Esophagus squamous epithelium (tissue), 4 donors: ENCODE results near the gene KLHL35. TPM values are rescaled to one million over a fixed set of nuclear protein-coding genes. Genes with fewer than 3 reads are reported as not detected.

Experiments used
- small RNA-seq, 4 donors: library from RNA; depleted of rRNA; stranded (forward); fragments of <200 nt; gene quantifications; one replicate each; pipeline ENCODE3, GENCODE V24; 2016
- total RNA-seq, 4 donors: library from RNA; depleted of rRNA; stranded (reverse); fragments of >200 nt; gene quantifications; one replicate each; pipeline ENCODE4 v1.1.0, GENCODE V29; 2016

The KLHL35 gene
- total RNA-seq, 4 donors from 2014 or later: 0.62 to 0.95 (median 0.91) TPM; not detected in 1

Small RNAs within 50 kb of the gene (small RNA-seq; reads per million reads assigned to genes)
- 0 reads per million in 4 donors for gene SNORD15A
- gene SNORD15B: 96.8 to 137 (median 118) reads per million in 4 donors

Other genes with a start within 250 kb of the KLHL35 start
- under 1 TPM in 1 of 4 donors, not detected in 3; 0.09 TPM for gene TPBGL, start 192.4 kb downstream of the KLHL35 start, total RNA-seq
- gene ARRB1, start 81.5 kb downstream of the KLHL35 start, total RNA-seq: 10 to 100 TPM in 3 of 4 donors, 1 to 10 TPM in 1; 9.6 to 24.8 (median 17.8) TPM
- gene RPS3, start 33.7 kb downstream of the KLHL35 start, total RNA-seq: 1,000 to 10,000 TPM; 1,101 to 2,606 (median 1,579) TPM
- 1 to 10 TPM in 3 of 4 donors, under 1 TPM in 1; 0.57 to 2.3 (median 1.6) TPM for gene GDPD5, start 92.7 kb upstream of the KLHL35 start, total RNA-seq
- 10 to 100 TPM; 41.4 to 70.1 (median 46.5) TPM for gene SERPINH1, start 129.1 kb upstream of the KLHL35 start, total RNA-seq
- 1 to 10 TPM in 1 of 4 donors, under 1 TPM in 3; 0.18 to 3.6 (median 0.34) TPM for gene MAP6, start 235.8 kb upstream of the KLHL35 start, total RNA-seq